Mesendoderm (in vitro differentiated cells): ENCODE results near the gene SSR3.

Experiments used
- DNase-seq: peaks from one replicate; pipeline ENCODE4 v3.0.0; 2013
- H2AK5ac ChIP-seq: 2 replicates; pipeline ENCODE4 v1.6.1; 2013; ENCODE audit warnings: low read length, inconsistent platforms
- H2BK120ac ChIP-seq: 2 replicates; pipeline ENCODE4 v1.6.1; 2013; ENCODE audit warnings: low read depth, mild to moderate bottlenecking, low read length, moderate library complexity, mixed read lengths
- H2BK15ac ChIP-seq: replicated peaks from 2 replicates; pipeline ENCODE4 v1.6.1; 2013; ENCODE audit warnings: low read depth, mild to moderate bottlenecking, moderate library complexity
- H2BK5ac ChIP-seq: 2 replicates; pipeline ENCODE4 v1.6.1; 2013; ENCODE audit warnings: low read length, inconsistent platforms
- H3K18ac ChIP-seq: 2 replicates; pipeline ENCODE4 v1.6.1; 2013; ENCODE audit warnings: mild to moderate bottlenecking, low read length, mixed read lengths
- H3K23ac ChIP-seq: one replicate; pipeline ENCODE4 v1.6.1; 2013; ENCODE audit warnings: low read length
- H3K27ac ChIP-seq: 2 replicates; pipeline ENCODE4 v1.5.1; 2013; ENCODE audit warnings: low read depth, mild to moderate bottlenecking, inconsistent platforms, low read length, moderate library complexity
- H3K27me3 ChIP-seq: 2 replicates; pipeline ENCODE4 v1.6.1; 2013; ENCODE audit warnings: low read length, control low read depth, mild to moderate bottlenecking, inconsistent platforms; ENCODE audit not compliant: insufficient read depth, poor library complexity
- H3K36me3 ChIP-seq: 2 replicates; pipeline ENCODE4 v1.6.1; 2013; ENCODE audit warnings: low read length, inconsistent platforms; ENCODE audit not compliant: control insufficient read depth, insufficient read depth
- H3K4ac ChIP-seq: one replicate; pipeline ENCODE4 v1.6.1; 2013; ENCODE audit warnings: low read depth, mild to moderate bottlenecking, low read length, moderate library complexity
- H3K4me1 ChIP-seq: 2 replicates; pipeline ENCODE4 v1.6.1; 2013; ENCODE audit warnings: low read depth, low read length, inconsistent platforms; ENCODE audit not compliant: control insufficient read depth
- H3K4me2 ChIP-seq: 2 replicates; pipeline ENCODE4 v1.6.1; 2013; ENCODE audit warnings: low read length
- H3K4me3 ChIP-seq: 2 replicates; pipeline ENCODE4 v1.5.1; 2013; ENCODE audit warnings: mild to moderate bottlenecking, low read length
- H3K56ac ChIP-seq: one replicate; pipeline ENCODE4 v1.6.1; 2013; ENCODE audit warnings: low read length
- H3K79me1 ChIP-seq: 2 replicates; pipeline ENCODE4 v1.6.1; 2013; ENCODE audit warnings: low read length, inconsistent platforms
- H3K79me2 ChIP-seq: 2 replicates; pipeline ENCODE4 v1.6.1; 2013; ENCODE audit warnings: mild to moderate bottlenecking, low read length; ENCODE audit not compliant: control insufficient read depth, insufficient read depth
- H3K9ac ChIP-seq: 2 replicates; pipeline ENCODE4 v1.6.1; 2013; ENCODE audit warnings: low read length, inconsistent platforms
- H4K5ac ChIP-seq: one replicate; pipeline ENCODE4 v1.6.1; 2013; ENCODE audit warnings: low read length
- H4K8ac ChIP-seq: one replicate; pipeline ENCODE4 v1.6.1; 2013; ENCODE audit warnings: low read depth, mild to moderate bottlenecking, control low read depth, low read length, moderate library complexity
- WGBS: extraction: QIAGEN DNeasy Blood & Tissue Kit; methylation state at CpG from one replicate; pipeline ENCODE4 v1.1.7; 2013; ENCODE audit warnings: low lambda C conversion rate, missing lambda C conversion rate; ENCODE audit not compliant: insufficient coverage; ENCODE audit errors: extremely low coverage; 5-methylcytosine and 5-hydroxymethylcytosine counted together

Gene SSR3

DNA sequence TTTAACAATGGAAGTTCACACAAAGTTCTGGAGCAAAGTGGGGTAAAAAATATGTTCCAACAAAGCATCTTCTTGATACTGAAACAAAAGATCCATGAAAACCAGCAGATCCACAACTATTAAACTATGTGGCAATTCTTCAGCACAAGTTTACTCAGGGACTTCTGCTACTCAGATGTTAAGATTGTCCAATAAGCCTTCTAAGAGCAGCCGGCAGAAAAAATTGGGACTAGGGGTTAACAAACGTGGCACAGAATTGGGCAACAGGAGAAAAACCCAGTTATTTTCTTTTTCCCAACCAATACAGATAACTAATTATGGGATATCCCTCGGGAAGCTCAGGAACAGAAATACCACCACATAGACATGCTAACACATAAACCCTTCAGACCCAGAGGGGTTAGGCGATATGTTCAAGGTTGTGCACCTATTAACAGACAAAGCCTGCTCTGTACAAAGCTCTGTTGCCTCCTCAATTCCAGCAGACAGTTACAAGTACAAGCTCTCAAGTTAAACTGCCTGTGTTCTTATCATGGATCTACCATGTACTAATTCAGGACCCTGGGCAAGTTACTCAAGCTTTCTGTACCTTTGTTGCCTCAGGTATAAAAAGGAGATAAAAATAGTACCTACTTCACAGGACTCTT is 6.8 kb downstream of the SSR3 start:
- no peak overlapping the region for H3K4me3 ChIP-seq
- WGBS: no CpG with 5 or more reads among the region's 4 CpGs

DNA sequence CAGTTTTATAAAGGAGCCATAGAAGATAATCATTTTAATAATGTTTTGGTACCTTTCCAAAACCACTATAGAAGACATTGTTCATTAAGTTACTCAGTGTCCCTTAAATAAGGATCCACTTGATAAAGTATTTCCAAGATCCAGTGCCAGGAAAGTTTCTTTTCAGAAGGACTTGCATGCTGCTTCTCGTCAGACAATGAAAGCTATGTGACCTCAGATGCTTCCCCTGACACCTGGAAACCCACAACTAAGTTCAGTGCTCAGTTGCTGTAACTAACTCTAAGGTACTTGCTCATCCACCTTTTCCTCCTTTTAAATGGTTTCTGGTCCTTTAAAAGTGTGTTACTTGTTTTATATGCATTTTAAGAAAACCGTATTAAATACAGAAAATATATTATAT is 7.3 kb downstream of the SSR3 start:
- no peak overlapping the region for H3K27ac ChIP-seq
- no CpG with 5 or more reads among the region's 2 CpGs for WGBS
- H3K4me1 ChIP-seq: peaks cover 3% of the 10 kb centered on the region

More for the DNA sequence above, 6.8 kb downstream of the SSR3 start:
- H3K9ac ChIP-seq: no peak overlapping the region
- no peak overlapping the region for H3K18ac ChIP-seq
- H3K4ac ChIP-seq: no peak overlapping the region
- no peak overlapping the region for H2AK5ac ChIP-seq
- H3K56ac ChIP-seq: no peak overlapping the region
- H3K79me2 ChIP-seq: peaks cover 50% of the 10 kb centered on the region
- H3K23ac ChIP-seq: no peak overlapping the region
- no peaks in the 10 kb centered on the region for H3K27me3 ChIP-seq
- no peak overlapping the region for H3K27ac ChIP-seq
- peaks cover 3% of the 10 kb centered on the region for H3K4me1 ChIP-seq
- no peak overlapping the region for H4K5ac ChIP-seq
- peaks cover 9% of the 10 kb centered on the region for H3K36me3 ChIP-seq
- no peak overlapping the region for H2BK15ac ChIP-seq
- no peak for DNase-seq
- H3K79me1 ChIP-seq: peaks cover 17% of the 10 kb centered on the region
- no peak overlapping the region for H4K8ac ChIP-seq
- no peak overlapping the region for H2BK120ac ChIP-seq
- no peak overlapping the region for H3K4me2 ChIP-seq
- H2BK5ac ChIP-seq: no peak overlapping the region

DNA sequence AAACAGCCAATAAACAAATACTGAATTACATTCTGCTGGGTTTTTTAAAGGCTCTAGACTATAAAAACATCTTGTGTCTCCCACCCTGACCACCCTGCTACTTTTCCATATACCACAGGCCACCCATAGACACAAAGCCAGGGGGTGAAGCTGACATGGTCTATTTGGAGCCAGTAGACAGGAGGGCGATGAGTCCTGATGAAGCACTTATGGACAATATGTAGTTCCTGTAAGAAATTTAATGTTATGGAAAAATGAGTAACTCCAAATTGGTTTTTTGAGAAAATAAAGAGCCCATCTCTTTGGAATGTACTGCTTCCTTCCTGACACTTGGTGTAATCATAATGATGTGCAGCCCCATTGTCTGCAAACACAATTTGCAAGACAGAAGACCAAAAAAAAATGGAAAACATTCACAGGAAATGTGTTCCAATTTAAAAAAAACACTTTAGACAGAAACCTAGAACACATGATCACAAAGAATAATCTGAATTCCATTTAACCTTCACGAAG is 11.8 kb downstream of the SSR3 start:
- H3K9ac ChIP-seq: no peak overlapping the region
- no peak for DNase-seq
- no peak overlapping the region for H4K5ac ChIP-seq
- WGBS: no CpG with 5 or more reads among the region's 2 CpGs
- no peak overlapping the region for H2BK15ac ChIP-seq
- no peaks in the 10 kb centered on the region for H3K27me3 ChIP-seq
- no peak overlapping the region for H2AK5ac ChIP-seq
- no peak overlapping the region for H3K4me3 ChIP-seq
- H2BK5ac ChIP-seq: no peak overlapping the region
- no peak overlapping the region for H3K56ac ChIP-seq
- H3K4ac ChIP-seq: no peak overlapping the region
- no peak overlapping the region for H3K18ac ChIP-seq
- H3K27ac ChIP-seq: no peak overlapping the region
- H3K79me2 ChIP-seq: peaks cover 17% of the 10 kb centered on the region
- peaks cover 4% of the 10 kb centered on the region for H3K36me3 ChIP-seq
- no peak overlapping the region for H4K8ac ChIP-seq
- H3K79me1 ChIP-seq: peaks cover 7% of the 10 kb centered on the region
- no peaks in the 10 kb centered on the region for H3K4me1 ChIP-seq
- H2BK120ac ChIP-seq: no peak overlapping the region
- no peak overlapping the region for H3K23ac ChIP-seq
- no peak overlapping the region for H3K4me2 ChIP-seq

More for the DNA sequence above, 7.3 kb downstream of the SSR3 start:
- Histone ChIP-seq H3K4ac (no peak overlapping the region), H4K8ac (no peak overlapping the region), H2BK120ac (no peak overlapping the region), H4K5ac (no peak overlapping the region), H3K23ac (no peak overlapping the region), H3K56ac (no peak overlapping the region), H3K4me3 (no peak overlapping the region), H2BK5ac (no peak overlapping the region), H3K36me3 (peaks cover 9% of the 10 kb centered on the region), H3K79me1 (peaks cover 17% of the 10 kb centered on the region), H3K4me2 (no peak overlapping the region), H3K27me3 (no peaks in the 10 kb centered on the region), H3K79me2 (peaks cover 47% of the 10 kb centered on the region), H2BK15ac (no peak overlapping the region), H3K18ac (no peak overlapping the region), H2AK5ac (no peak overlapping the region), H3K9ac (no peak overlapping the region)
- DNase-seq: no peak

DNA sequence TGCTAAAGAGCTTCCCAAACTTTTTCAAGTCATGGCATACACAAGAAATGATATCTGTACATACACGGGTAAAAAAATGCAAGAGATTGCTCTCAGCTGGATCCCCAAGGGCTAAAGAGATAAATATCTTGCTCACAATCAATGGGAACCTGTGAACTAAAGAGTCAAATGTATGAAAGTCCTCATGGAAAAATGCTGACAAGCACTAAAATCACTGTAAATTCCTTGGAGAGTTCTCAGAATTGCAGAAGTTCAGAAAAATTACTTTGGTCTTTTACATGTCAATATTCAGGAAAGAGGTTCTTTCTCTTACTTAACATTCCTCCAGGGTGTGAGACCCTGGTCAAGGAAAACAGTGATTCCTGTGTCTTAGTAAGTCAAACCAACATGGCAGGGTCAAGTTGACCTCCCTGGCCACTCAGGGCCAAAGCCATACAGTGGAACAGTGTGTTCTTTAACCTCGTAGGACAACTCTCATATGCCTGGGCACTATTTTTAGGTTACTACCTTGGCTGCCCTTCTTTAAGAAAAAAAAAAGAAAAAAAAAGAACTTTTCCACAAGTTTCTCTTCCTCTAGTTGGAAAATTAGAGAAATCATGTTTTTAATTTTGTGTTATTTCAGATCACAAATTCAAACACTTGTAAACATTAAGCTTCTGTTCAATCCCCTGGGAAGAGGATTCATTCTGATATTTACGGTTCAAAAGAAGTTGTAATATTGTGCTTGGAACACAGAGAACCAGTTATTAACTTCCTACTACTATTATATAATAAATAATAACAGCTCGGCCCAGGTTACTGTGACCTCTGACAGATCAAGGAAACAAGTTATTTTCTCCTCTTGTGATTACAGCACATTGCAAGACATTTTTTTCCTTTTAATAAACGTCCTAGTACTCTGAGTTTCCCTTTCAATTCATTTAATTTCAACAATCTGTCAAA is 12.5 kb downstream of the SSR3 start:
- Histone ChIP-seq H3K4me1 (no peaks in the 10 kb centered on the region), H4K5ac (no peak overlapping the region), H4K8ac (no peak overlapping the region), H3K36me3 (peaks cover 4% of the 10 kb centered on the region), H3K56ac (no peak overlapping the region), H3K79me2 (peaks cover 13% of the 10 kb centered on the region), H3K23ac (no peak overlapping the region), H3K27me3 (no peaks in the 10 kb centered on the region), H3K79me1 (peaks cover 5% of the 10 kb centered on the region), H2BK15ac (no peak overlapping the region), H3K4ac (no peak overlapping the region), H3K4me3 (no peak overlapping the region), H3K4me2 (no peak overlapping the region), H3K18ac (no peak overlapping the region), H3K9ac (no peak overlapping the region), H3K27ac (no peak overlapping the region), H2BK120ac (no peak overlapping the region), H2BK5ac (no peak overlapping the region), H2AK5ac (no peak overlapping the region)
- DNase-seq: no peak
- WGBS: 100% methylated on average over 1 of the region's 5 CpGs

DNA sequence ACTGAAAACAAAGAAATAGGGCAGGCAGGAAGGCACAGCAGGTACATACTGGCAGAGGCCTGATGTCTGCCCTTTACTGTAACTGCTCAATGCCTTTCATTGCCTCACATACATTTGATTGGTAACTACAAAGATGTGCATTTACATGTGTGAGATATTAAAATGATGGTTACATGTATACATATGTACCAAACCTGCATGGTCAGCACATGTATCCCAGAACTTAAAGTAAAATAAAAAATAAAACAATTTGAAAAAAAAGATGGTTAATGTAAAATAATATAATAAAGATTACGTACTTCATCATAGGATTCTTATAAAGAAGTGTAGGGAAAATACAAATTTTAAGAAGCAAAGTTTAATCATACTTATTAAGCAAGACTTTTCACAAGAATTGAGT is 15.1 kb downstream of the SSR3 start:
- Histone ChIP-seq H4K8ac (no peak overlapping the region), H3K79me2 (no peaks in the 10 kb centered on the region), H3K27me3 (no peaks in the 10 kb centered on the region), H3K4me3 (no peak overlapping the region), H2AK5ac (no peak overlapping the region), H2BK120ac (no peak overlapping the region), H3K79me1 (no peaks in the 10 kb centered on the region), H3K27ac (no peak overlapping the region), H3K4me2 (no peak overlapping the region), H3K4ac (no peak overlapping the region), H2BK5ac (no peak overlapping the region), H3K9ac (no peak overlapping the region), H4K5ac (no peak overlapping the region), H3K4me1 (no peaks in the 10 kb centered on the region), H3K18ac (no peak overlapping the region), H3K23ac (no peak overlapping the region), H2BK15ac (no peak overlapping the region), H3K36me3 (peaks cover 2% of the 10 kb centered on the region), H3K56ac (no peak overlapping the region)
- WGBS: 100% methylated on average over 1 of the region's 1 CpG
- no peak for DNase-seq
